Tibial nerve (tissue), 4 donors: ENCODE results near the gene OVOL1.

Source experiments
- CTCF ChIP-seq, 5 experiments: fragments of 200-600 bp in 3 of 5; fragments of 450-650 bp in 2 of 5; sonication (generic) in 3 of 5; IDR thresholded peaks; one replicate each; pipeline ENCODE4 v1.5.1; 2016 to 2019; ENCODE audit warnings: antibody characterized with exemption in 5 of 5, mild to moderate bottlenecking in 3 of 5, moderate library complexity in 2 of 5
- EP300 ChIP-seq, 2 donors: sonication (generic); formaldehyde crosslinking; IDR thresholded peaks; one replicate each; pipeline ENCODE4 v1.6.1; 2017; ENCODE audit warnings: antibody characterized with exemption in 2 of 2, mild to moderate bottlenecking in 1 of 2
- POLR2A ChIP-seq, 2 donors: fragments of 450-650 bp; IDR thresholded peaks; one replicate each; pipeline ENCODE4 v1.6.1; 2017; ENCODE audit warnings: antibody characterized with exemption in 2 of 2, mild to moderate bottlenecking in 2 of 2, moderate library complexity in 2 of 2

GRCh38 chr11:65776710-65777141, 10.1 kb upstream of the OVOL1 start:
- TF ChIP-seq CTCF (IDR thresholded peaks at IDR 0.05) (no peak), EP300 (IDR thresholded peaks at IDR 0.05) (no peak), POLR2A (IDR thresholded peaks at IDR 0.05) (no peak)
